ENCODE measurements around the gene SCN2B. TPM values are rescaled to one million over a fixed set of nuclear protein-coding genes. Genes with fewer than 3 reads are reported as not detected.

The SCN2B gene
- total and polyA plus RNA-seq, 2 experiments from 2014 or later = not detected

- Histone ChIP-seq H2AFZ (no peak overlapping the region), H3K9me3 (ENCODE audit: low read depth) (no peaks in the 10 kb centered on the region), H3K4me2 (ENCODE audit: unreplicated experiment) (no peak overlapping the region), H3K4me1 (ENCODE audit: insufficient read depth) (no peaks in the 10 kb centered on the region), H3K27ac (no peak overlapping the region), H3F3A (ENCODE audit: insufficient read depth) (no peaks in the 10 kb centered on the region), H3K9me2 (ENCODE audit: insufficient read depth) (no peaks in the 10 kb centered on the region), H3K36me3 (ENCODE audit: low read depth) (no peaks in the 10 kb centered on the region), H3K79me2 (ENCODE audit: insufficient read depth) (no peaks in the 10 kb centered on the region), H3K9ac (no peak overlapping the region), H4K20me1 (ENCODE audit: insufficient read depth) (no peaks in the 10 kb centered on the region), H3K4me3 (peak overlapping the region; percentile 68; the same call in 1 of the 2 replicates), H3K27me3 (replicated peaks; ENCODE audit: insufficient read depth) (peaks cover 73% of the 10 kb centered on the region)
- WGBS, 2 experiments (ENCODE audit: low coverage in 1 of 2, low lambda C conversion rate in 2 of 2, missing lambda C conversion rate in 2 of 2) = 34 to 36% methylated on average over 16 of the region's 16 CpGs
- in situ Hi-C loops (cut with MboI) = no loop called here
- DNase-seq = no peak
- TF ChIP-seq EZH2 (IDR thresholded peaks at IDR 0.05; ENCODE audit: insufficient read depth, poor library complexity, severe bottlenecking) (no peak), EZH2phosphoT487 (IDR thresholded peaks at IDR 0.05; ENCODE audit: insufficient read depth, low read depth) (no peak)
Observed at GRCh38 chr11:118153516-118153915, 22.9 kb downstream of the SCN2B start.

- Histone ChIP-seq H3K27ac (no peak within 1 kb of the TSS), H3K9me3 (ENCODE audit: low read depth) (no peaks in the 10 kb centered on the region), H3K9me2 (ENCODE audit: insufficient read depth) (no peaks in the 10 kb centered on the region), H2AFZ (peak within 1 kb of the TSS; percentile 63), H3K4me2 (ENCODE audit: unreplicated experiment) (peak within 1 kb of the TSS; percentile 51), H3K4me3 (peak within 1 kb of the TSS; percentile 68), H3K9ac (no peak within 1 kb of the TSS), H3K79me2 (ENCODE audit: insufficient read depth) (no peaks in the 10 kb centered on the region), H3K4me1 (ENCODE audit: insufficient read depth) (no peaks in the 10 kb centered on the region), H4K20me1 (ENCODE audit: insufficient read depth) (no peaks in the 10 kb centered on the region), H3K27me3 (replicated peaks; ENCODE audit: insufficient read depth) (peaks cover 75% of the 10 kb centered on the region), H3F3A (ENCODE audit: insufficient read depth) (no peaks in the 10 kb centered on the region), H3K36me3 (ENCODE audit: low read depth) (no peaks in the 10 kb centered on the region)
- DNase-seq = peak; percentile 68
- in situ Hi-C loops (cut with MboI) = no loop called here
- WGBS, 2 experiments (ENCODE audit: low coverage in 1 of 2, low lambda C conversion rate in 2 of 2, missing lambda C conversion rate in 2 of 2) = 2 to 3% methylated on average over 31 to 75 of the region's 88 CpGs
- TF ChIP-seq EZH2phosphoT487 (IDR thresholded peaks at IDR 0.05; ENCODE audit: insufficient read depth, low read depth) (no peak), EZH2 (IDR thresholded peaks at IDR 0.05; ENCODE audit: insufficient read depth, poor library complexity, severe bottlenecking) (peak; percentile 68)
Observed at GRCh38 chr11:118152552-118153471, 23.6 kb downstream of the SCN2B start, which contains the start of gene SCN4B. TSS of gene SCN4B (minus strand) at chr11:118152823. CDS start at chr11:118152673, 150 bp downstream.

- DNase-seq = no peak
- H4K20me1 ChIP-seq (ENCODE audit: insufficient read depth) = no peaks in the 10 kb centered on the region
- H3K27ac ChIP-seq = no peak overlapping the region
- H3K4me3 ChIP-seq = no peak overlapping the region
- no peaks in the 10 kb centered on the region for H3K36me3 ChIP-seq (ENCODE audit: low read depth)
- no peak overlapping the region for H2AFZ ChIP-seq
- in situ Hi-C loops (cut with MboI) = no loop called here
- no peaks in the 10 kb centered on the region for H3K4me1 ChIP-seq (ENCODE audit: insufficient read depth)
- H3F3A ChIP-seq (ENCODE audit: insufficient read depth) = no peaks in the 10 kb centered on the region
- WGBS, 2 experiments (ENCODE audit: low coverage in 1 of 2, low lambda C conversion rate in 2 of 2, missing lambda C conversion rate in 2 of 2) = 34 to 37% methylated on average over 16 of the region's 16 CpGs
- no peaks in the 10 kb centered on the region for H3K79me2 ChIP-seq (ENCODE audit: insufficient read depth)
- H3K4me2 ChIP-seq (ENCODE audit: unreplicated experiment) = no peak overlapping the region
- peaks cover 76% of the 10 kb centered on the region for H3K27me3 ChIP-seq (replicated peaks; ENCODE audit: insufficient read depth)
- H3K9ac ChIP-seq = no peak overlapping the region
- TF ChIP-seq EZH2 (IDR thresholded peaks at IDR 0.05; ENCODE audit: insufficient read depth, poor library complexity, severe bottlenecking) = no peak
- 0 out of 2 replicates have a peak, but pooled peaks have one; percentile 17 for TF ChIP-seq EZH2phosphoT487 (IDR thresholded peaks at IDR 0.05; ENCODE audit: insufficient read depth, low read depth)
- no peaks in the 10 kb centered on the region for H3K9me3 ChIP-seq (ENCODE audit: low read depth)
- no peaks in the 10 kb centered on the region for H3K9me2 ChIP-seq (ENCODE audit: insufficient read depth)
Observed at GRCh38 chr11:118152020-118152551, 24.4 kb downstream of the SCN2B start.

DNA sequence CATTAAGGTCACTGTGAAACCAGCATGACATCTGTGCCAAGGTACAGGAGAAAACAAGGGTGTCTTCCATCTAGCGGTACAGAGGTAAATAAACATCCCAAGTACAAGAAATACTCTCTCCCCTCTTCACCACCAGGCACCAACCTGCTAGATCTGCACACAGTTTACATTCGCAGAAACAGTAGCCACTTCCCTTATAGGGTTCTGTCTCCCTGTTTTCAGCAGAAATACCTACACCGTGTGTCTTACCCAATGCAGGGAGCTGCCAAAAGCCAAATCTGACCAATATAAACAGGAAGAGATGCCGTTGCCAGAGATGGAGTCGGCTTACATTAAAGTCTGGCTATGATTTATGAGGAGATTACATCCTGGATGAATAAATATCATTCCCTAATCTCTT is 25.0 kb downstream of the SCN2B start:
- 58 to 63% methylated on average over 5 of the region's 5 CpGs for WGBS, 2 experiments (ENCODE audit: low coverage in 1 of 2, low lambda C conversion rate in 2 of 2, missing lambda C conversion rate in 2 of 2)
- DNase-seq = no peak
- Histone ChIP-seq H3K4me3 (no peak overlapping the region), H3K9me3 (ENCODE audit: low read depth) (no peaks in the 10 kb centered on the region), H2AFZ (no peak overlapping the region), H3K79me2 (ENCODE audit: insufficient read depth) (no peaks in the 10 kb centered on the region), H3K4me2 (ENCODE audit: unreplicated experiment) (no peak overlapping the region), H3K27ac (no peak overlapping the region), H4K20me1 (ENCODE audit: insufficient read depth) (no peaks in the 10 kb centered on the region), H3K36me3 (ENCODE audit: low read depth) (no peaks in the 10 kb centered on the region), H3K27me3 (replicated peaks; ENCODE audit: insufficient read depth) (peaks cover 76% of the 10 kb centered on the region), H3K4me1 (ENCODE audit: insufficient read depth) (no peaks in the 10 kb centered on the region), H3K9ac (no peak overlapping the region), H3F3A (ENCODE audit: insufficient read depth) (no peaks in the 10 kb centered on the region), H3K9me2 (ENCODE audit: insufficient read depth) (no peaks in the 10 kb centered on the region)
- TF ChIP-seq EZH2 (IDR thresholded peaks at IDR 0.05; ENCODE audit: insufficient read depth, poor library complexity, severe bottlenecking) (no peak), EZH2phosphoT487 (IDR thresholded peaks at IDR 0.05; ENCODE audit: insufficient read depth, low read depth) (no peak)
- in situ Hi-C loops (cut with MboI) = no loop called here
